Transverse colon (tissue), 4 donors: Measurements from ENCODE around the gene ARRB1.

Experiments
- CTCF ChIP-seq, 5 experiments: fragments of 200-600 bp in 3 of 5; fragments of 450-650 bp in 2 of 5; sonication (generic) in 3 of 5; IDR thresholded peaks; 1 replicate in 2 of 5; 2 replicates in 3 of 5; pipeline ENCODE4 v1.5.1; 2016 to 2017; ENCODE audit warnings: antibody characterized with exemption in 5 of 5, inconsistent platforms in 3 of 5, mild to moderate bottlenecking in 2 of 5, moderate library complexity in 1 of 5
- EP300 ChIP-seq: sonication (generic); formaldehyde crosslinking; IDR thresholded peaks from one replicate; pipeline ENCODE4 v1.6.1; 2017; ENCODE audit warnings: antibody characterized with exemption, low read depth
- POLR2AphosphoS5 ChIP-seq, 3 donors: sonication (generic); formaldehyde crosslinking; IDR thresholded peaks; one replicate each; pipeline ENCODE4 v1.6.1; 2016; ENCODE audit warnings: antibody characterized with exemption in 3 of 3

GRCh38 chr11:75312346-75312745 lies 39.1 kb downstream of the ARRB1 start:
- TF ChIP-seq CTCF (IDR thresholded peaks at IDR 0.05) (no peak), POLR2AphosphoS5 (IDR thresholded peaks at IDR 0.05) (no peak), EP300 (no peak)
